Measurements from ENCODE around the gene CELF5.
A peak's percentile ranks its signal among the peaks of the same experiment; 100 is the strongest.

The CELF5 gene

GRCh38 chr19:3245050-3245449 is 20.6 kb downstream of the CELF5 start:
- no peak for DNase-seq

GRCh38 chr19:3248728-3249326 is 24.4 kb downstream of the CELF5 start:
- DNase-seq, result no peak

- no peak for DNase-seq
Observed at GRCh38 chr19:3249408-3249807, 24.9 kb downstream of the CELF5 start.

- DNase-seq, result peak; percentile 24
Observed at GRCh38 chr19:3250675-3251074, 26.2 kb downstream of the CELF5 start.

GRCh38 chr19:3251229-3251628 is 26.8 kb downstream of the CELF5 start:
- no peak for DNase-seq

- DNase-seq, result no peak
Observed at GRCh38 chr19:3252650-3253049, 28.2 kb downstream of the CELF5 start.

- no peak for DNase-seq
Observed at GRCh38 chr19:3253270-3253669, 28.8 kb downstream of the CELF5 start.

- DNase-seq, result no peak
Observed at GRCh38 chr19:3254520-3254919, 30.1 kb downstream of the CELF5 start.

GRCh38 chr19:3257071-3257470 is 32.6 kb downstream of the CELF5 start:
- DNase-seq, result no peak

- no peak for DNase-seq
Observed at GRCh38 chr19:3262362-3262761, 37.9 kb downstream of the CELF5 start.

GRCh38 chr19:3263866-3264265 is 39.4 kb downstream of the CELF5 start:
- DNase-seq, result no peak

GRCh38 chr19:3265432-3265831 is 41.0 kb downstream of the CELF5 start:
- no peak for DNase-seq

- no peak for DNase-seq
Observed at GRCh38 chr19:3266092-3266693, 41.7 kb downstream of the CELF5 start.

- no peak for DNase-seq
Observed at GRCh38 chr19:3266792-3267514, 42.5 kb downstream of the CELF5 start.

GRCh38 chr19:3268326-3268725 is 43.9 kb downstream of the CELF5 start:
- no peak for DNase-seq

GRCh38 chr19:3268763-3269162 is 44.3 kb downstream of the CELF5 start:
- no peak for DNase-seq

GRCh38 chr19:3269916-3270671 is 45.6 kb downstream of the CELF5 start:
- no peak for DNase-seq

GRCh38 chr19:3270902-3271301 is 46.4 kb downstream of the CELF5 start:
- DNase-seq, result peak; percentile 66

GRCh38 chr19:3272401-3272931 is 48.0 kb downstream of the CELF5 start:
- DNase-seq, result no peak

- no peak for DNase-seq
Observed at GRCh38 chr19:3272952-3273351, 48.5 kb downstream of the CELF5 start.

GRCh38 chr19:3274245-3274941 is 49.9 kb downstream of the CELF5 start:
- no peak for DNase-seq

GRCh38 chr19:3274942-3275582 is 50.6 kb downstream of the CELF5 start:
- peak; percentile 67 for DNase-seq
